Stimulated activated CD4-positive, alpha-beta T cell treated with anti-CD3 and anti-CD28 coated beads, Interleukin-12 subunit alpha, Interleukin-12 subunit beta, amount 100 ng/mL, for 24 hours (primary cell): ENCODE measurements around the gene FXN.
"Not testable (repeated sequence)": the region's sequence is repeated elsewhere in the genome, so short reads cannot be mapped to it uniquely, and the experiment has no call there.

Experiments used
- DNase-seq, 2 experiments: peaks; one replicate each; pipeline ENCODE4 v3.0.0-alpha.2; 2020; ENCODE audit warnings: low read depth in 2 of 2

The FXN gene

DNA sequence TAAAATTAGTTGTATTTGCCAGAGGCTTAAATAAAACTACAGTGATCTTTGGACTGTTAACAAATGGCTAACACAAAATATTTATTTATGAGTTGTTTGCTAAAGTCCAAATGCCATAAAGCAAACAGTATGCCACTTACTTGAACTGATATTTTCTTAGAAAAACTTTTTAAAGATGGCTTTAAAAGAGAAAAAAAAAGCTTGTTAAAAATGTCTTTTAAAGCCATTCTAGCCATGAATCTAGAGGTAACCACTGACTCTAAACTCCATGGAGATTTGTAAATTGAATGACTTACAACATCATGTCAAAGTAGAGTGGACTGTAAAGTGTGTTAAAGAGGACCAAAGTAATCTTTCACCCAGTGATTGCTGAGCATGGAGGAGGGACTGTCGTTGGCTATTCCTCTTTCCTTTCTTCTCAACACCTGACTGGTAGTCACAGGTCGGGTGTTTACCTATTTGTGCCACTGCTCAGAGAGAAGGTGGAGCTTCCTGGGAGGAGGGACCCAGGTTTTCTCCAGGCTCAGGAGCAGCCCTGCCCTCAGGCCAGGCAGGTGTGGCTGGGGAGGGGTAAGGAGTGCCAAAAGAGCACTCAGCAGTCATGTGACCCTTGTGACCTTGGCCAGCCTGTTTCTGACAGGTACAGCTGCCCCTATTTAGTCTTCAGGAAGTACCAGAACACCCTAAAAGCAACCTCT lies 69.4 kb downstream of the FXN start:
- no peak for DNase-seq

- DNase-seq, result no peak
Measured at GRCh38 chr9:69107771-69108170, 72.2 kb downstream of the FXN start.

GRCh38 chr9:69108706-69109105 lies 73.2 kb downstream of the FXN start:
- DNase-seq, result not testable (repeated sequence)

- no peak for DNase-seq
Measured at GRCh38 chr9:69109152-69109551, 73.6 kb downstream of the FXN start.

GRCh38 chr9:69112646-69113045 lies 77.1 kb downstream of the FXN start:
- not testable (repeated sequence) for DNase-seq

- no peak for DNase-seq
Measured at GRCh38 chr9:69115621-69116020, 80.1 kb downstream of the FXN start.

DNA sequence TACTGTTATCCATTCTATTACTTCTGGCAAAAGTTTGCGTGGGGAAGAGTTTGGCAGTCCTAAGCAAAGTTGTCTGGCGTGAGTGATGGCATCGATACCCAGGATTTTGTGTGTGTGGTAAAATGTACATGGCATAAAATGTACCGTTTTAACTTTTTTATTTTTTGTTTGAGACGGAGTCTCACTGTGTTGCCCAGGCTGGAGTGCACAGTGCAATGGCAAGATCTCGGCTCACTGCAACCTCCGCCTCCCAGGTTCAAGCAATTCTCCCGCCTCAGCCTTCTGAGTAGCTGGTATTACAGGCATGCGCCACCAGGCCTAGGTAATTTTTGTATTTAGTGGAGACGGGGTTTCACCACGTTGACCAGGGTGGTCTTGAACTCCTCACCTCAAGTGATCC lies 83.1 kb downstream of the FXN start:
- DNase-seq, result no peak

GRCh38 chr9:69120380-69121154 lies 85.0 kb downstream of the FXN start:
- no peak for DNase-seq

- peak in 1 of 2 experiments; percentile 15 for DNase-seq
Measured at GRCh38 chr9:69121155-69122081, 85.9 kb downstream of the FXN start.

GRCh38 chr9:69122082-69122548 lies 86.6 kb downstream of the FXN start:
- peak; percentile 3 to 20 for DNase-seq

DNA sequence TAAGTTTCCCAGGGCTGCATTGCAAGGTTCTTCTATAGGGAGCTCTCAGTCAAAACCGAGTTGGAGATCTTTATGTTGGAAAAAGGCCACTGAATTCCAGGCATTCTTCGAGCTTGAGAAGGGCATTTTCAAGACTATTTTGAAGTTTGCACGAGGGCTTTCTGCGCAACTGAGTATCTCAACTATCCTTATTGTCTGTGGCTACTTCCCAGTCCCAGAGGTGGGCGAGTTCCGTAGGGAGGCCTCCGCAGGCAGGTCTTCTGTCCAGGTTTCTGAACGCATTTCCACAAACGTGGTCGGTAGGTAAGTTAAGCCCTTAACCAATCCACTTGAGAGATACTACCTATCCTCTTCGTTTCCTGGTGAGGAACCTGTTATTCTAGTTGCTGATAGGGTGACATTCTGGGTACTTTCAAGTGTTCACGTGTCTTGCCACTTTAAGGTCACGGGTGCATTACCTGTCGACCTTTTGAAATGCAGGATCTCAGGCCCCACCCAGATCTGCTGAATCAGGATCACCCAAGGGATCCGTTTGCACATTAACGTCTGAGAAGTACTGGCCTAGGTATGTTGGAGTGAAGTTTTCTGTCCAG lies 87.1 kb downstream of the FXN start:
- DNase-seq, result no peak

- DNase-seq, result no peak
Measured at GRCh38 chr9:69130456-69131441, 95.2 kb downstream of the FXN start.

DNA sequence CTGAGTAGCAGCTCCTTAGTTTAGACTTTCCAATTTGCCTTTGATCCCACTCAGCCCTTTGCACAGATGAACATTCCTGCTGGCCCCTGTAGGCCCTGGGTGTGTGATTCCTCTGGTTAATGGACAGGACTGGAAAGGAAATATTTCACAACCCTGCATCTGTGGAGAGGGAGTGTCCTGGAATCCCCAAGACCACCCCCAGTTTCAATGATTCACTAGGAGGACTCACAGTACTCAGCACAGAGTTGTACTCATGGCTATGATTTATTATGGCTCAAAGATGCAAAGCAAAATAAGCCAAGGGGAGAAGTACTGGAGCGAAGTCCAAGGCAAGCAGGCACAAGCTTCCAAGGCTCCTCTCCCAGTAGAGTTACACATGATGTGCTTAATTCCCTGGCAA lies 96.1 kb downstream of the FXN start:
- DNase-seq, result no peak

DNA sequence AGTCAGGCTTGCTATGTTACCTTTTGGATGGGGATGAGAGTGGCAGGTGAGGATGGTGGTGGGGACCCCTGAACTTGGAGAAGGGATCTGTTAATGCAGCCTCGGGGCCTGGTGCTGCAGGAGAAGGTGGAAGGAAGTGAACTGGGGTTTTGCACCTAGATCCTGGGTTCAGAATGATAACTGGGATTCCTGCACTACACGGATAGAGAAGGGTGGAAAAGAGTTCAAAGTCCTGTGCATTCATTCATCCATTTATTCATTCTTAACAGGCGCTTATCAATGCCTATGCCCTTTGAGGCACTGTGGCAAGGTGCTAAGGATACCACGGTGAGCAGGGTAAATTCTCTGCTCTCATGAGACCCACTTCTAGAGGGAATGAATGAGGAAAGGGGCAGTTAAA lies 96.8 kb downstream of the FXN start:
- DNase-seq, result no peak

DNA sequence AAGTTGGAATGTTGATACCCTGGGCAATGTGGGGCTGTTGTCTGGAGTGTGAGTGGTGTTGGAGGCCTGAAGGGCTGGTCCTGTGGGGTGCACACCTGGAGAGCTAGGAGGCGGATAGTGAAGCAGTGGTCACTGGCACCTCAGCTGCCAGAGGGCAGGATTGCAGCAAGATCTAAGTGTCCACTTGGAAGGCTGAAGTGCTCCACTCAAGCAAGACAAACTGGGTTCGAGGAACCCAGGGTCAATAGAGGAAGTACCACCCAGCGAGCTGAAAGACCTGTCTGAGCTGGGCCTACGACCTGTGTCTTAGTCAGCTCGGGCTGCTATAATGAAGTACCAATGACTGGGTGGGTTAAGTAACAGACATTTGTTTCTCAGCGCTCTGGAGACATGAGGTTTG lies 98.9 kb downstream of the FXN start:
- no peak for DNase-seq

- DNase-seq, result no peak
Measured at GRCh38 chr9:69136185-69136584, 100.6 kb downstream of the FXN start.

DNA sequence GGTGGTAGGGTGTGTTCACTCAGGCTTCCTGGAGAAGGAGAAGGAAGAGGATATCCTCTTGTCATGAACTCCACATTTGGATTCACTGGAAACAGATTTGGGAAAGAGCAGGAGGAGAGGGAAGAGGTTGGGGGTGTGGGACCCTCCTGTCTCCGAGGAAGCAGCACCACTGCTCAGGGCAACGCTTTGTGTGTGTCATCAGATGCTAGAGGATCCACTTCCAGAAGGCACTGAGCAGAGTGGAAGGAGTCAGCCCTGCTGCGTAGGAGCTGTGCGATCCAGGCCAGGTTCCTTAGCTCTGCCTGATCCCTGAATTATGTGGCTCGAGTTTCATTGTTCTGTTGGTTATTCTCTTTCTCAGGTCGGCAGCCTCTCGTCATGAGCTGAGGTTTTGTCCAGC lies 101.2 kb downstream of the FXN start:
- DNase-seq, result no peak

GRCh38 chr9:69137311-69137710 lies 101.8 kb downstream of the FXN start:
- no peak for DNase-seq

GRCh38 chr9:69139596-69139995 lies 104.0 kb downstream of the FXN start:
- no peak for DNase-seq

DNA sequence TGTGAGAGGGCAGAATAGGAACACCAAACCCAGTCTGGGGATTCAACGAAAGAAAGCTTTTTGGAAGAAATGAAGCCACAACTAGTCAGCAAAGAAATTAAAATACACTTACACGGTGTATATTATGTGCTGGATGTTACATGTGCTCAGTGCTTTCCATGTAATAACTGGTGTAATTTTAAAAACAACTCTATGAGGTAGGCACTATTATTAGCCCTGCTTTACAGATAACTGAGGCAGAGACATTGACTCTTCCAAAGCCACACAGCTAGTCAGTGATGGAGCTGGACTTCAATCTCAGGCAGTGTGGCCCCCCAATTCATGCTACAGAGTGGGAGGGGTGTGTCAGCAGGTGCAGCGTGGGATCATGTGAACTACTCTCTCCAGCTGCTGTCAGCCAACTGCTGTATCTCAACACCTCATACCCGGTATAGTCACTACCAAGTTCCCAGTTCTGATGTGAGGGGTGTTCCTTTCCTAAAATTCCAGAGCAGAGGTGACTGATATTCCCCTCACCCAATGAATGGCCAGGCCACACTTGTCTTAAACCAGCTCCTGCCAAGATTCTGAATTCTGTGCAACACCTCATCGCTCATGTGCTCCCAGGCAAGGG lies 104.7 kb downstream of the FXN start:
- no peak for DNase-seq
